ENCODE results near the gene RHBDF1.

The RHBDF1 gene

GRCh38 chr16:74747-75334 is 2.4 kb upstream of the RHBDF1 start:
- DNase-seq (ENCODE audit: low spot score), result no peak

GRCh38 chr16:74051-74746 is 1.8 kb upstream of the RHBDF1 start:
- no peak for DNase-seq (ENCODE audit: low spot score)

- DNase-seq (ENCODE audit: low spot score), result no peak
Observed at GRCh38 chr16:71540-72401, 660 bp downstream of the RHBDF1 start.

GRCh38 chr16:71210-71539 is 1.3 kb downstream of the RHBDF1 start:
- DNase-seq (ENCODE audit: low spot score), result no peak

- DNase-seq (ENCODE audit: low spot score), result no peak
Observed at GRCh38 chr16:69181-69580, 3.2 kb downstream of the RHBDF1 start.

- no peak for DNase-seq (ENCODE audit: low spot score)
Observed at GRCh38 chr16:67884-68789, 4.3 kb downstream of the RHBDF1 start.

DNA sequence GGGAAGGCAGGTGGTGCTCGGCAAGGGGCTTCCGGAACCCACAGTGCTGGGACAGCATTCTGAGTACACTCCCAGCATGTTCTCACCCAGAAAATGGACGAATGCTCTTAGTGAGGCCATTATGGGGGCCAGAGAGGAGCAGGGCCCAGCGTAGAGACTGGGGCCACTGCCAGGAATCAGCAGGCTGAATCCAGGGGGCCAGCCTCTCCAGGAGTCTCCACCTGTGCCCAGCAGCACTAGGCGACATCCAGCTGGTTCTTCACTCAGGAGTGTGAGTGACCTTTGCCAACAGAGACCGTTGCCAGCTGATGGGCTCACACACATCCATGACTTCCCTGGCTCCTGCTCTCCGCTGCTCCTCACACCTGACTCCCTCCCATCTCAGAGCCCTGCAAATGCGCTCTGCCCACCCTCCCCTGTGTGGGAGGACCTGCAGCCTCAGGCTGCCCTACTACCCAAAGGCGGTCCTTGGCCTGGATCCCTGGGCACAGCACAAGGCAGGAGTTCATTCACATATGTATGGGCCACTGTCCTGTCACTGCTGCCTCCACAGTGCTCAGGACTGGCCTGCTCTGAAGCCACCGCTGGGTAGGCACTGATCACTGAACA is 5.1 kb downstream of the RHBDF1 start:
- no peak for DNase-seq (ENCODE audit: low spot score)

DNA sequence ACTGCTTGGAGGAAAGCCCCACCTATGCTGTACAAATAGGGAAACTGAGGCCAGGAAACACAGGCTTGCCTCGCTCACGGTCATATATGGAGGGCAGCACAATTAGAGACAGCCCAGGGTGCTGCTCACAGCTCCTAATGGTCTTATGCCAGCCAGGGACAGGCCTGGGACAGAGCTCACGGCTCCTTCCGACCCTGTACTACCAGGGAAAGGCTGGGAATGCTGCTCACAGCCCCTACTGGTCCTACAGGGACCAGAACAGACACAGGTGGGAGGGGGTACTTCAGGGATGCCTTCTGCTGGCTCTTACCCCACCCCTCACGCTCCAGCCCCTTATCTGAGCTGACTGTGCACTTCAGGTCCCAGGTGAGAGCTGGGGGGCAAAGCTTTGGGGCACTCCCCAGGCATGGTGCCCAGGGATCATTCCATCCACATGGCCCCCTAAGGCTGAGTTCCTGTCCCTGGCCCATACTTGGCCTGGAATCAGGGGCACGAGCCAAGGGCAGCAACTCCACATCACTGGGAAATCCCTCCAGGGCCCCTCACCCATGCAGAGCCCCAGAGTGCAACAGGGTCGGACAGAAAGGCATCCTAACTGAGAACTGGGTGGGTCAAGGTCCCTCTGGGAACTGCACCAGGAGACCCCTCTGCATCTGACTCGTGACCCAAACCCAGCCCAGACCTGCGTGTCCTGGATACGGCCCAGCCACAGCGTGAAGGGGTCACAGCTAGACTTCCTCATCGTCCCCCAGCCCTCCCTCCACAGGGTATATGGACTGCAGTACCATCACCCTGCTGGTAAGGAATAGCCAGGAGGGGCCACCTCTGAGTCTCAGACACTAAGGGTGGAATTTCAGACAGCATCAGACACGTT is 5.9 kb downstream of the RHBDF1 start:
- DNase-seq (ENCODE audit: low spot score), result no peak

DNA sequence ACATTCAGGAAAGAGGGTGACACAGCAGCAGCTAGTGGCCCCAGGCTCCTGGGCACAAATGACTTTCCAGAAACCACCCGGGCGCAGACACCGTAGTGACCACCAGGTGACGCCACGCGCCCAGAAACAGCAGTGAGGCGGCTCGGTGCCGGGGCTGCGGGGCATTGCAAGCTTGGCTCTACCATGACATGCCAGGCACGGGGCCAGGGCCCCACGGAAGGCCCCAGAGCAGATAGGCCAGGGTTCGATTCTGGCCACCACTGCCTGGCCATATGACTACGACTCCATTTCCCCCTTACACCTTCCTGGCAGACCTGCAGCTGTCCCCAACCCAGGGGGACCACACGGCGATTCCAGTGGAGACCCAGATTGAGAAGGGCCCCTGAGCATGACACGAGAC is 6.7 kb downstream of the RHBDF1 start:
- no peak for DNase-seq (ENCODE audit: low spot score)

- DNase-seq (ENCODE audit: low spot score), result no peak
Observed at GRCh38 chr16:64914-65255, 7.5 kb downstream of the RHBDF1 start.

GRCh38 chr16:63998-64913 is 8.2 kb downstream of the RHBDF1 start:
- DNase-seq (ENCODE audit: low spot score), result peak; percentile 55

GRCh38 chr16:63466-63865 is 9.0 kb downstream of the RHBDF1 start:
- no peak for DNase-seq (ENCODE audit: low spot score)

- DNase-seq (ENCODE audit: low spot score), result peak; percentile 60
Observed at GRCh38 chr16:62968-63391, 9.5 kb downstream of the RHBDF1 start.

DNA sequence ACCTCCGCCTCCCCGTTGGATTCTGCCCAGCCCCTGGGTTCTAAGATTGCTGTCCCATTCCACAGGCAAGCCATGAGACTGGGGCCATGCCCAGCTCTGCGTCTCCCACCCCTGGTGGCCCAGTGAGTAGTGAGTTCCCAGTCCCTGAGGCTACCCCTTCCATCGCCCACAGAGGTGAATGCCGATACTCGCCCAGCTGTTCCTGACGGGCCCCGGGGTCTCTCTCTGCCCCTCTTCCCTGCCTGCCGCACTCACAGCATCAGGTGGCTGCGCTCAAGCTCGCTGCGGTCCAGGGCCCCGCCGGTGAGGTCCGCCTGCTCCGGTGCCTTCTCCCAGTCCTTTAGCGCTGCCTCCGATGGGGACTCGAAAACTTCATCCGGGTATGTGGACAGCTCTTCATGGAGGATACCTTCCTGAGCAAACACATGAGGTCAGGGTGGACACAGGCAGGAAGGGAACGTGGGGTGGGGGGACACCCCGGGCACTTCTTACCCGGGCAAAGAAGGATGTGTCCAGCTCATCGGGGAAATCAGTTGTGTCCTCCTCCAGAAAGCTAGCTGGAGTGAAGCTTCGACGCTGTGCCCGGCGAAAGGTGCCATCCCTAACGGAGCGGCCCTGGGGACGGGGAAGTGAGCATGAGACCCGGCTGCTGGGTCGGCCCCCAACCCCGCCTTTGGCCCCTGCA is 10.0 kb downstream of the RHBDF1 start:
- peak; percentile 60 for DNase-seq (ENCODE audit: low spot score)

- DNase-seq (ENCODE audit: low spot score), result peak; percentile 57
Observed at GRCh38 chr16:61879-62281, 10.6 kb downstream of the RHBDF1 start.

- DNase-seq (ENCODE audit: low spot score), result peak; percentile 59
Observed at GRCh38 chr16:60929-61878, 11.2 kb downstream of the RHBDF1 start.

DNA sequence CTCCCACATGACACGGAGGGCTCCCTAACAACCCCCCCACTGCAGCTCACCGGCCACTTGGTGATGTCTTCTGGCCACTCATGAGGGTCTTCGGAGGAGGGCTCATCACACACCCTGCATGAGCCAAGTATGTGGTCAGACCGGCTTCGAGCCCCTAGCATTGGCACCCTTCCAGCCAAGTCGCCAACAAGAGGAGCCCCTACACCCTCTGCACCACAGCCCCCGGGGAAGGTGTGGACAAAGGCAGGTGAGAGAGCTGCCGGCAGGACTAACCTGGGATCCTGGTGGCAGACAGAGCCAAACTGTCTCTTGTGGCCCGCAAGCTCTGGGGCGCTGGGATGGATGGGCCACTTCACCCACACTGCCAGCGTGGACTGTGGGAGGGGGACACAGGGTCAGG is 12.3 kb downstream of the RHBDF1 start:
- no peak for DNase-seq (ENCODE audit: low spot score)
